NCI-H1436 (cell line): Measurements from ENCODE around the gene AMY1C.
"Not testable (repeated sequence)": the region's sequence is repeated elsewhere in the genome, so short reads cannot be mapped to it uniquely, and the experiment has no call there.

Source experiments
- DNase-seq: peaks from one replicate; lab custom pipeline; 2025; lab: John Stamatoyannopoulos, UW

AMY1C gene

DNA sequence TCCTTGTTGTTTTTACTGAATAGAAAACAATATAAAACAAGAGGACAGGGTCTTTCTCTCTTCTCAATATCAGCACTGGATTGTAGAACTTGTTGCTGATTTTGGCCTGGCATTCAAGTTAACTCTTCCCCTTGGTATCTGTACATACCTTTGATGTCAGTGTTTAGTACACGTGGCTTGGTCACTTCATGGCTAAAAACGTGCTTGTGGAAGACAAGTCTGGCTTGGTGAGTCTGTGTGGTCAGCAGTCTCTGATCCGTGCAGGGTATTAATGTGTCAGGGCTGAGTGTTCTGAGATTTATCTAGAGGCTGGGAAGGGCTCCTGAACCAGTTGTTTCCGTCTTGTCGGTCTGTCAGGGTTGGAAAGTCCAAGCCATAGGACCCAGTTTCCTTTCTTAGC, at the start of gene AMY1C:
Gene AMY1C (plus strand): TSS at position 301 of the 400 bp plus-strand sequence. CDS start 572 bp downstream, outside the sequence.
- not testable (repeated sequence) for DNase-seq

DNA sequence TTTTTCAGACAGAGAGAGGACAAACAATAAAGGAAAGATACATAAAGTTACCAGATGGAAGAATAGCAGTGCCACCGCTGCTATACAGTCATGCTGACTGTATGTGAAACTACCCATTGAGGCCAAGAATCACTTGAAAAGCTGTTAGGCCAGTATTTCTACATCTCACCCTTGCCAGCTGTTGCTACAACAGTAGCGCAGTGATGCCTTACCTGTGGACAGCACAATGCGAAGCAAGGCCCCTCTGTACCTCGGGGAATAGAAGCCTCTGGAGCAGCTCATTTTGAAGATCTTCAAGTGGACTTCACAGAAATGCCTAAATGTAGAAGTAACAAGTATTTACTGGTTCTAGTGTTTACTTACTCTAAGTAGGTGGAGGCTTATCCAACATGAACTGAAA, 49.0 kb upstream of the AMY1C start:
- not testable (repeated sequence) for DNase-seq

DNA sequence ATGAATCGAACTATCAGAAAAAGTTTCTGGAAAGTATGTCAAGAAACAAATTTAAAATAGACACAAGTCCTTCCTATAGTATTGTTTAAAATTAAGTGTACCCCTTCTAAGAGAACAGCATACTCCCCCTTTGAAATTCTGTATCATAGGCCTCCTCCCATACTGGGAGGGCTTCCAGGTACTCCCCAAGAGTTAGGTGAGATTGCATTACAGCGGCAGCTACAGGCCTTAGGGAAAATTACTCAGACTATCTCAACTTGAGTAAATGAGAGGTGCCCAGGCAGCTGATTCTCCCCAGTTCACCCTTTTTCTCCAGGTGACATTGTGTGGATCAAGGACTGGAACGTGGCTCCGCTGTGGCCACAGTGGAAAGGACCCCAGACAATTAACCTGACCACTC, 48.4 kb upstream of the AMY1C start:
- not testable (repeated sequence) for DNase-seq

DNA sequence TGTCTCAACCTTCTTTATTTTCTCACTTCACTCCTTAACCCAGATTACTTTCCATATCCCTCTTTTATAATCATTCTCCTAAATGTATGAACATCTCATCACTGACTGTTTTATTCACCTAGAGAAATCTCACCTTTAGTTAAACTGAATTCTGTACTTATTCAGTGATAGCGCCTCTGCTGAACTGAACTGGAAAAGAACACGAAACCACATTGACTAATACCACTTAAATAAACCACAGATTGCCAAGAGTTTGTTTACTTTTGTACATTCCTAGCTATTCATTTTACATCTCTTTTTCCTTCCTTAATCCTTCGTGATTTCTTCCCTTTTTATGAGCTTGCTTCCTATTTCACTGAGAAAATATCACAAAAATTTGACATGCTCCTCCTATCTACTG, 42.0 kb upstream of the AMY1C start:
- DNase-seq = not testable (repeated sequence)

DNA sequence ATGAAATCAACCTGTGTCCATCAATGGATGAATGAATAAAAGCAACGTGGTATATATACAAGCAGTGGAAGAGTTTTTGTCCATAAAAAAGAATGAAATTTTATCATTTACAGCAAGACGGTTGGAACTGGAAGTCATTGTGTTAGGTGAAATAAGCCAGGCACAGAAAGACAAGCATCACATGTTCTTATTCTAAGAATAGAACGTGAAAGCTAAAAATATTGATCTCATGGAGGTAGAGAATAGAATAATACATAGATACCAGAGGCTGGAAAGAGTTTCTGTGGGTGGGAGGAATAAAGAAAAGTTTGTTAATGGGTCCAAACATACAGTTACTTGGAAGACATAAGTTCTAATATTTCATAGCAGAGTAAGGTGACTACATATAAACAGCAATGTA, 39.3 kb upstream of the AMY1C start:
- DNase-seq = not testable (repeated sequence)

DNA sequence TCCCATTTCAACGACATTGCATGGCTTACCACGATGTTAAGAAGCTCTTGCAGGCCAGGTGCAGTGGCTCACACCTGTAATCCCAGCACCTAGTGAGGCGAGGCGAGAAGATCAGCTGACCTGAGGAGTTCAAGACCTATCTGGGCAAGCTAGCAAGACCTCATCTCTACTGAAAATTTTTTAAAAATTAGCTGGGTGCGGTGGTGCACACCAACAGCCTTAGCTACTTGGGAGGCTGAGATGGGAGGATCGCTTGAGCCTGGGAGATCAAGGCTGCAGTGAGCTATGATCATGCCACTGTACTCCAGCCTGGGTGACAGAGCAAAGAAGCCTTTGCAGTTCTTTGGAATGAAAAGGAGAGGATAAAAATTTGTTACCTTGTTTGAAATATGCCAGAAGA, 32.3 kb upstream of the AMY1C start:
- not testable (repeated sequence) for DNase-seq

DNA sequence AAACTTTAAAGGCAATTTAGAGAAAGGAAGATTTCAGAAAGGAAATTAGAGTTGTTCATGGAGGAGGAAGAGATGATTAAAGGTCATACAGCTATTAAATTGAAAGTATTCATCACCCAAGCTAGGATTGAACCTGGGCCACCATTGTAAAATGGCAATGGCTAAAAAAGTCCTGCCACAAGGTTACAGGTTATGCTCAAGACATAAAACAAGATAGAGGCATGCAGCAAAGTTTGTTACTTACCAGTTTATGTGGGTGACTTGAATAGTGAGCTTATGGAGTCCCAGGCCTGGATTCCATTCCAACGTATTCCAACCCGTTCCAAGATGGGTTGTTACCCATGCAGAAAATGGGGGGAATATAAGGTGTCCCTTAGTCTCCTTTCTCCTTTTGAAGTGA, 28.2 kb upstream of the AMY1C start:
- DNase-seq = not testable (repeated sequence)

DNA sequence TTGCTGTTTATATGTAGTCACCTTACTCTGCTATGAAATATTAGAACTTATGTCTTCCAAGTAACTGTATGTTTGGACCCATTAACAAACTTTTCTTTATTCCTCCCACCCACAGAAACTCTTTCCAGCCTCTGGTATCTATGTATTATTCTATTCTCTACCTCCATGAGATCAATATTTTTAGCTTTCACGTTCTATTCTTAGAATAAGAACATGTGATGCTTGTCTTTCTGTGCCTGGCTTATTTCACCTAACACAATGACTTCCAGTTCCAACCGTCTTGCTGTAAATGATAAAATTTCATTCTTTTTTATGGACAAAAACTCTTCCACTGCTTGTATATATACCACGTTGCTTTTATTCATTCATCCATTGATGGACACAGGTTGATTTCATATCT, 14.4 kb upstream of the AMY1C start:
- DNase-seq = not testable (repeated sequence)

DNA sequence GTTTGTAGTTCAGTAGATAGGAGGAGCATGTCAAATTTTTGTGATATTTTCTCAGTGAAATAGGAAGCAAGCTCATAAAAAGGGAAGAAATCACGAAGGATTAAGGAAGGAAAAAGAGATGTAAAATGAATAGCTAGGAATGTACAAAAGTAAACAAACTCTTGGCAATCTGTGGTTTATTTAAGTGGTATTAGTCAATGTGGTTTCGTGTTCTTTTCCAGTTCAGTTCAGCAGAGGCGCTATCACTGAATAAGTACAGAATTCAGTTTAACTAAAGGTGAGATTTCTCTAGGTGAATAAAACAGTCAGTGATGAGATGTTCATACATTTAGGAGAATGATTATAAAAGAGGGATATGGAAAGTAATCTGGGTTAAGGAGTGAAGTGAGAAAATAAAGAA, 11.7 kb upstream of the AMY1C start:
- DNase-seq = not testable (repeated sequence)

DNA sequence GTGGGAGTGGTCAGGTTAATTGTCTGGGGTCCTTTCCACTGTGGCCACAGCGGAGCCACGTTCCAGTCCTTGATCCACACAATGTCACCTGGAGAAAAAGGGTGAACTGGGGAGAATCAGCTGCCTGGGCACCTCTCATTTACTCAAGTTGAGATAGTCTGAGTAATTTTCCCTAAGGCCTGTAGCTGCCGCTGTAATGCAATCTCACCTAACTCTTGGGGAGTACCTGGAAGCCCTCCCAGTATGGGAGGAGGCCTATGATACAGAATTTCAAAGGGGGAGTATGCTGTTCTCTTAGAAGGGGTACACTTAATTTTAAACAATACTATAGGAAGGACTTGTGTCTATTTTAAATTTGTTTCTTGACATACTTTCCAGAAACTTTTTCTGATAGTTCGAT, 5.2 kb upstream of the AMY1C start:
- DNase-seq = not testable (repeated sequence)

DNA sequence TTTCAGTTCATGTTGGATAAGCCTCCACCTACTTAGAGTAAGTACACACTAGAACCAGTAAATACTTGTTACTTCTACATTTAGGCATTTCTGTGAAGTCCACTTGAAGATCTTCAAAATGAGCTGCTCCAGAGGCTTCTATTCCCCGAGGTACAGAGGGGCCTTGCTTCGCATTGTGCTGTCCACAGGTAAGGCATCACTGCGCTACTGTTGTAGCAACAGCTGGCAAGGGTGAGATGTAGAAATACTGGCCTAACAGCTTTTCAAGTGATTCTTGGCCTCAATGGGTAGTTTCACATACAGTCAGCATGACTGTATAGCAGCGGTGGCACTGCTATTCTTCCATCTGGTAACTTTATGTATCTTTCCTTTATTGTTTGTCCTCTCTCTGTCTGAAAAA, 4.7 kb upstream of the AMY1C start:
- DNase-seq = not testable (repeated sequence)

DNA sequence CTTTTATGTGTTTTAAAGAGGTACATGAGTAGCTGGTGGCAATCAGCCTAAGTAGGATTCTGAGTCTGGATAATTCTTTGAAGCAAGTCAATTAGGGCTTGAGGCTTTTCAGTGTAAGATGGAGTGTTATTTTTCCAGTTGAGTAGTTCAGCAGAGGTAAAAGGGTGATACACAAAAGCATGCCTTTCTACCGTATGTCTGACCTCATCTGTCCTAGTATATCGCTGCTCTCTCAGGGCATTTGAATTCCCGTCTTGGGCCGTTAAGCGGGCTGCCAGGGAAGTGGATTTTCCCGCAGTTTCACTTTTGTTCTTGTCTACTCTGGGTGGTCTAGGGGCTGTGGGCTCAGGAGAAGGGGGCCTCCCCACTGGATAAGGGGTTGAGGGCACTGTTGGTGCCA, 1.4 kb upstream of the AMY1C start:
- not testable (repeated sequence) for DNase-seq

DNA sequence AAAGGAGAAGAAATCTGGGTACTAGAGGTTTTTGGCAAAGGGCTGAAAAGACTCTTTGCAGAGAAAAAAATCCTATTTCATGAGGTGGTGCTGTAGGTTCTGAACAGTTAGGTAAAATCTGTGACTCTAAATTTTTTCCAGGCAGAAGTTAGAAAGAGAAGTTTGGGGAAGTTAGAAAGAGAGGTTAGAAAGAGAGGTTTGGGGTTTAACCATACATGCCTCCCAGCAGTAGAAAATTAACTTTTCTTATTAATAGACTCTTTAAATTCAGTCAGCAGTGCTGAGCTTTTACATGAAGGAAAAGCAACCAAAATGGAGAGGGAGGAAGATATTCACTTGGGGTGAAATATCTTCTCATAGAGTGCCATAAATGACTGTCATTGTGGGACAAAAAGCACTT, 12.2 kb downstream of the AMY1C start:
- no peak for DNase-seq

DNA sequence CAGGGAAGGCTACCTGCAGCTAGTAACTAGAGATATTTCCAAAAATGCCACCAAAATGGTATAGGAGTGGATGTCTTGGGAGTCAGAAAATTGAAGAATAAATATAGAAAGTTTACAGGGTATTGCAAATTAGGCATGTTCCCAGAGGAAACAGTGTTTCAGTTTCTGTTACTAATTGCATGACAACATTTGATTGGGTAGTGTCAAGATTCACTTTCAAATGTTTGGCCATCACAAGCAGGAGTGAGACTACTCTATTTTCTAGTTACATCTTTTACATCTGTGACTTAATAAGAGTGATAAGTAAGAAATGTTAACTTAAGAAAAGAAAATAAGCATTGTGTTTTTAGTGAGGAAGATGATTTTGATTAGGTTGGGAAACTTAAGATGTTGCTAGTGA, 30.2 kb downstream of the AMY1C start:
- no peak for DNase-seq

DNA sequence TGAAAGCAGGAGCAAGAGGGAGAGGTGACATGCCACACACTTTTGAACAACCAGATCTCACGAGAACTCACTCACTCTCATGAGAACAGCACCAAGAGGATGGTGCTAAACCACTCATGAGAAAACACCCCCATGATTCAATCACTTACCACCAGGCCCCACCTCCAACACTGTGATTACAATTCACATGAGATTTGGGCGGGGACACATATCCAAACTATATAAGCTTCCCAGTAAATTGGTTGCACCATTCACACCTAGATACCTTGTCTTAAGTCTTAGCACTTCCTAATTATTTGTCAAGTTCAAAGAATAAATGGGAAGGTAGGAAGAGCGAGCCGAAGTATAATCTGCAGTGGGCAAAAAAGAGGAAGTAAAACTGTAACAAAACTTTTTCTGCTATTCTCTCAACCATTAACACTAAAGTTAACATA, 34.3 kb downstream of the AMY1C start:
- no peak for DNase-seq

DNA sequence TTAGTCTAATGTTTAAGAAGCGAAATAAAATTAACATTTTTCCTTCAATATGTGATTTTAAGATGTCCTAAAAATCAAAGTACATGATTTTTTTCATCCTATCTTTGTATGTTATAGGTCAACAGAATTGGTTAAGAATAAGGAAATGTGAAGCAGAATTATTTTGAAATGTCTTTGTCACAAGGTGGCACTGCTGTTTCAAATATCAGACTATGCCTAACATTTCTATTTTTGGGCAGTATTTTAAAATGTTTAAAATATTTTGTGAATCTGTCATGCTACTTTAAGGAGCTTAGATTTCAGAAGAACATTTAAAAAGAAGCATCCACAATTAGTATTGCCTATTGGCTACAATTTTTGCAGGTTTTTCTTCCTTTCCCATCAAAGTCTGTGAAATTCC, 38.7 kb downstream of the AMY1C start:
- peak; percentile 3 for DNase-seq

DNA sequence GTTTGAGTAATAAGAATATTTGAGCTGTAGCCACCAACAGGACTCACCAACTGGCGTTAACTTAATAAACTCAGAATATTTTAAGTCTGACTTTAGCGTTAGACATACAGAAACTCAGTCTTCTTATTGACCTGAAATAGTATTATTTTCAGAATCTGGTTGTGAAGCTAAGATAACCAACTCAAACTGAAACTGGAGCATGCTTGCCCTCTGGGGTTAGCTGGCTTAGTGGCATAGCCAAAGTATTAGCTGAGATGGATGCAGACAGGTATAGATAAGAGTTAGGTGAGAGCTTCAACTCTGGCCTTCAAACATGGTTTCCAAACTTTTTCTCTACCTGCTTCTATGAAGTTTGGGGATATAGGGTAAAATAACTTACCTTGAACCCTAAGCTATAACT, 40.5 kb downstream of the AMY1C start:
- no peak for DNase-seq
